IMR-90 (cell line): ENCODE data around the gene AVP. TPM values are rescaled to one million over a fixed set of nuclear protein-coding genes. Genes with fewer than 3 reads are reported as not detected.

Experiments
- ATAC-seq: fragments of 200-7000 bp; cut with Tn5 transposase; 2 replicates; pipeline ENCODE4 v1.9.1; 2020; ENCODE audit warnings: low read depth, mild to moderate bottlenecking, moderate library complexity
- BruUV-seq: library from RNA; stranded (reverse); fragments of 400-500 nt; replicated peaks from 2 replicates; lab custom pipeline; 2021; lab: Mats Ljungman, UMichigan
- CTCF ChIA-PET: fragments of 300-600 bp; formaldehyde crosslinking; extraction: SDS; loops from one replicate; lab custom pipeline; 2021; ENCODE audit warnings: antibody characterized with exemption; lab: Yijun Ruan, JAX
- POLR2A ChIA-PET: fragments of 300-600 bp; sonication (Branson Sonifier 250); formaldehyde crosslinking; loops from one replicate; lab custom pipeline; 2022; ENCODE audit warnings: antibody characterized with exemption; ENCODE audit not compliant: unreplicated experiment; lab: Charles Lee
- DNase-seq: peaks from one replicate; pipeline ENCODE4 v3.0.0; 2013
- H2AFZ ChIP-seq: replicated peaks from 2 replicates; pipeline ENCODE3; 2013; ENCODE audit warnings: low read length, mild to moderate bottlenecking; ENCODE audit not compliant: poor library complexity
- H2AK5ac ChIP-seq: 2 replicates; pipeline ENCODE4 v1.6.1; 2013; ENCODE audit warnings: low read depth, low read length, inconsistent platforms
- H2AK9ac ChIP-seq: replicated peaks from 2 replicates; pipeline ENCODE3; 2013; ENCODE audit warnings: mild to moderate bottlenecking, low read depth, low read length, moderate library complexity; ENCODE audit not compliant: poor library complexity
- H2BK120ac ChIP-seq: 2 replicates; pipeline ENCODE4 v1.6.1; 2013; ENCODE audit warnings: low read depth, low read length, inconsistent platforms
- H2BK15ac ChIP-seq: 3 replicates; pipeline ENCODE4 v1.6.1; 2013; ENCODE audit warnings: low read depth, low read length, inconsistent platforms
- H2BK20ac ChIP-seq: 2 replicates; pipeline ENCODE4 v1.6.1; 2013; ENCODE audit warnings: low read depth, mild to moderate bottlenecking, inconsistent platforms, low read length, moderate library complexity
- H2BK5ac ChIP-seq: 2 replicates; pipeline ENCODE4 v1.6.1; 2013; ENCODE audit warnings: mild to moderate bottlenecking, low read depth, low read length, inconsistent platforms; ENCODE audit not compliant: poor library complexity, severe bottlenecking
- H3K14ac ChIP-seq: replicated peaks from 2 replicates; pipeline ENCODE4 v1.6.1; 2013; ENCODE audit warnings: low read depth, low read length, inconsistent platforms
- H3K18ac ChIP-seq: 2 replicates; pipeline ENCODE4 v1.6.1; 2013; ENCODE audit warnings: low read depth, low read length, control low read depth
- H3K23ac ChIP-seq: 2 replicates; pipeline ENCODE4 v1.6.1; 2013; ENCODE audit warnings: low read depth, low read length, inconsistent platforms
- H3K27ac ChIP-seq: 2 replicates; pipeline ENCODE4 v1.5.1; 2013; ENCODE audit warnings: mild to moderate bottlenecking, control low read depth, low read length; ENCODE audit not compliant: insufficient read depth
- H3K27me3 ChIP-seq: 2 replicates; pipeline ENCODE4 v1.6.1; 2013; ENCODE audit warnings: low read length; ENCODE audit not compliant: control insufficient read depth, insufficient read depth
- H3K36me3 ChIP-seq: 2 replicates; pipeline ENCODE4 v1.6.1; 2013; ENCODE audit warnings: low read length, mixed read lengths; ENCODE audit not compliant: control insufficient read depth, insufficient read depth
- H3K4ac ChIP-seq: 2 replicates; pipeline ENCODE4 v1.6.1; 2013; ENCODE audit warnings: low read depth, low read length, inconsistent platforms
- H3K4me1 ChIP-seq: 2 replicates; pipeline ENCODE4 v1.6.1; 2013; ENCODE audit warnings: low read length, mixed read lengths; ENCODE audit not compliant: control insufficient read depth, insufficient read depth
- H3K4me2 ChIP-seq: 2 replicates; pipeline ENCODE4 v1.6.1; 2013; ENCODE audit warnings: low read depth, mild to moderate bottlenecking, control low read depth, low read length, moderate library complexity
- H3K4me3 ChIP-seq: 2 replicates; pipeline ENCODE4 v1.5.1; 2013; ENCODE audit warnings: low read depth, mild to moderate bottlenecking, control low read depth, low read length, moderate library complexity; ENCODE audit not compliant: insufficient read depth
- H3K56ac ChIP-seq: 2 replicates; pipeline ENCODE4 v1.6.1; 2013; ENCODE audit warnings: low read length, inconsistent platforms; ENCODE audit not compliant: insufficient read depth; ENCODE audit errors: extremely low read depth
- H3K79me1 ChIP-seq, 2 experiments: 2 replicates each; pipeline ENCODE4 v1.6.1; 2013; ENCODE audit warnings: low read length in 2 of 2, inconsistent platforms in 1 of 2, low read depth in 1 of 2
- H3K9ac ChIP-seq: 2 replicates; pipeline ENCODE4 v1.6.1; 2013; ENCODE audit warnings: low read depth, low read length, control low read depth
- H3K9me1 ChIP-seq: 2 replicates; pipeline ENCODE4 v1.6.1; 2013; ENCODE audit warnings: low read length, inconsistent platforms; ENCODE audit not compliant: insufficient read depth
- H3K9me3 ChIP-seq: 2 replicates; pipeline ENCODE4 v1.6.1; 2013; ENCODE audit warnings: low read length; ENCODE audit not compliant: control insufficient read depth, insufficient read depth
- H4K20me1 ChIP-seq: 2 replicates; pipeline ENCODE4 v1.6.1; 2013; ENCODE audit warnings: low read length, inconsistent platforms; ENCODE audit not compliant: insufficient read depth
- H4K5ac ChIP-seq: 2 replicates; pipeline ENCODE4 v1.6.1; 2013; ENCODE audit warnings: mild to moderate bottlenecking, low read depth, low read length, control low read depth
- H4K8ac ChIP-seq, 2 experiments: 2 replicates each; pipeline ENCODE4 v1.6.1; 2013; ENCODE audit warnings: low read depth in 2 of 2, low read length in 2 of 2, control low read depth in 1 of 2, inconsistent platforms in 1 of 2
- H4K91ac ChIP-seq: 2 replicates; pipeline ENCODE4 v1.6.1; 2013; ENCODE audit warnings: low read depth, low read length, inconsistent platforms; ENCODE audit not compliant: insufficient read depth
- BHLHE40 ChIP-seq: fragments of 150-350 bp; IDR thresholded peaks from 2 replicates; pipeline ENCODE4 v1.6.1; 2016; ENCODE audit warnings: mild to moderate bottlenecking, low read depth, low read length
- CEBPB ChIP-seq: IDR thresholded peaks from 2 replicates; pipeline ENCODE4 v1.6.1; 2012; ENCODE audit warnings: low read depth, low read length, improper control_type of control experiment
- CHD1 ChIP-seq: IDR thresholded peaks from 2 replicates; pipeline ENCODE4 v1.6.1; 2012; ENCODE audit warnings: low read depth, low read length, improper control_type of control experiment
- CTCF ChIP-seq: conservative IDR thresholded peaks from 2 replicates; pipeline ENCODE4 v1.5.1; 2012; ENCODE audit warnings: mild to moderate bottlenecking, low read depth, low read length, improper control_type of control experiment
- ELK1 ChIP-seq: fragments of 150-350 bp; IDR thresholded peaks from 2 replicates; pipeline ENCODE4 v1.6.1; 2016; ENCODE audit warnings: low read depth, mild to moderate bottlenecking, low read length, moderate library complexity, borderline replicate concordance
- FOS ChIP-seq: fragments of 150-350 bp; IDR thresholded peaks from 2 replicates; pipeline ENCODE4 v1.6.1; 2016; ENCODE audit warnings: low read depth, low read length
- MAFK ChIP-seq: IDR thresholded peaks from 2 replicates; pipeline ENCODE4 v1.6.1; 2012; ENCODE audit warnings: low read depth, low read length, improper control_type of control experiment
- MAZ ChIP-seq: IDR thresholded peaks from 2 replicates; pipeline ENCODE4 v1.6.1; 2012; ENCODE audit warnings: low read depth, mild to moderate bottlenecking, low read length, improper control_type of control experiment, moderate library complexity, borderline replicate concordance
- NFE2L2 ChIP-seq: fragments of 150-350 bp; IDR thresholded peaks from 2 replicates; pipeline ENCODE4 v1.6.1; 2016; ENCODE audit warnings: low read depth, mild to moderate bottlenecking, low read length
- POLR2A ChIP-seq: IDR thresholded peaks from 2 replicates; pipeline ENCODE4 v1.6.1; 2012; ENCODE audit warnings: mild to moderate bottlenecking, low read depth, low read length
- RAD21 ChIP-seq: IDR thresholded peaks from 2 replicates; pipeline ENCODE4 v1.6.1; 2012; ENCODE audit warnings: low read length, improper control_type of control experiment
- RCOR1 ChIP-seq: IDR thresholded peaks from 2 replicates; pipeline ENCODE4 v1.6.1; 2012; ENCODE audit warnings: mild to moderate bottlenecking, low read length, improper control_type of control experiment; ENCODE audit not compliant: insufficient replicate concordance
- RFX5 ChIP-seq: IDR thresholded peaks from 2 replicates; pipeline ENCODE4 v1.8.0; 2012; ENCODE audit warnings: low read depth, mild to moderate bottlenecking, low read length, moderate library complexity
- SMC3 ChIP-seq: fragments of 150-350 bp; IDR thresholded peaks from 2 replicates; pipeline ENCODE4 v1.6.1; 2016; ENCODE audit warnings: low read depth, mild to moderate bottlenecking, antibody characterized with exemption, low read length, moderate library complexity
- USF2 ChIP-seq: fragments of 150-350 bp; IDR thresholded peaks from 2 replicates; pipeline ENCODE4 v1.6.1; 2017; ENCODE audit warnings: mild to moderate bottlenecking, antibody characterized with exemption, low read length, low read depth
- WGBS, 2 experiments: methylation state at CpG; one replicate each; pipeline versions ENCODE4 v1.1.5 to v1.1.7; 2013; ENCODE audit warnings: missing lambda C conversion rate in 2 of 2; ENCODE audit not compliant: insufficient read length in 1 of 2; ENCODE audit errors: extremely low coverage in 2 of 2; 5-methylcytosine and 5-hydroxymethylcytosine counted together
- dilution Hi-C: fragments of 300-500 bp; cut with HindIII; formaldehyde crosslinking; loops from one replicate; pipeline ENCODE4 v1.14.3; 2018; ENCODE audit warnings: low sequenced_read_pairs; ENCODE audit not compliant: unreplicated experiment
- in situ Hi-C: fragments of 300-500 bp; cut with MboI; formaldehyde crosslinking; loops from 3 replicates; pipeline ENCODE4 v1.14.3; 2019; ENCODE audit warnings: low sequenced_read_pairs, inconsistent platforms, mixed read lengths
- intact Hi-C: fragments of 100-400 bp; cut with micrococcal nuclease; formaldehyde crosslinking; loops from 2 replicates; pipeline ENCODE4 v1.10.0; 2022
- polyA plus RNA-seq, 3 experiments: library from polyadenylated mRNA; depleted of rRNA; stranded (reverse); fragments of >200 nt; gene quantifications; 2 replicates each; pipeline ENCODE4 v1.2.3, GENCODE V29; 2012; ENCODE audit warnings: low replicate concordance in 1 of 3
- total RNA-seq: library from RNA; depleted of rRNA; stranded (reverse); fragments of >200 nt; gene quantifications from 2 replicates; pipeline ENCODE4 v1.2.3, GENCODE V29; 2012

The AVP gene
- total and polyA plus RNA-seq, 2 of the 4 experiments (the other 2 are of a cell fraction) = not detected

DNA sequence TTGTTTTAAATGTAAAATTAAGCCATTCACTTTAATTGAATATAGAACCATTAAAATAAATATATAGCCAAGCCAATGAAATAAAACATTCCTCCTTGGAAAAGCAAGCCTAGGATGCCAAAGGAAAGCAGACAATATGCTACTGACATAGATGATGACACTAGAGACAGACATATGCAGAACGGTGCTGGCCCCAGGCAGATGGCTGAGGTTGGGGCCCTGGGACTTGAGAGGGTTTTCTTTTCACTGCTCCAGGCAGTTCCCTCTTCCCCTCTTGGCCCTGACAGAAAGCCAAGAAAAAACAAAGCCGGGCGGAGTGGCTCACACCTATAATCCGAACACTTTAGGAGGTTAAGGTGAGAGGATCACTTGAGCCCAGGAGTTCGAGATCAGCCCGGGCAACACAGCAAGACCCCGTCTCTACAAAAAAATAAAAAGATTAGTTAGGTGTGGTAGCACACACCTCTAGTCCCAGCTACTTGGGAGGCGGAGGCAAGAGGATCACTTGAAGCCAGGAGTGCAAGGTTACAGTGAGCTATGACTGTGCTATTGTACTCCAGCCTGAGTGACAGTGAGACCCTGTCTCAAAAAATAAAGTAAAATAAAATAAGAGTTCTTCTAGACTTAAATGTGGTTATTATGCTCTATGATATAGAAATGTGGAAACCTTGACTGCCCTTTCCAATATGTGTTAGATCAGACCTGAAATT is 43.9 kb upstream of the AVP start:
- POLR2A ChIA-PET = no interaction called here
- intact Hi-C loops = no loop called here
- TF ChIP-seq POLR2A (no peak), ELK1 (no peak), FOS (no peak), SMC3 (no peak), RFX5 (no peak), CTCF (no peak), MAZ (no peak), RAD21 (no peak), USF2 (no peak), BHLHE40 (no peak), MAFK (no peak), CHD1 (no peak), RCOR1 (no peak), CEBPB (no peak), NFE2L2 (no peak)

More for the DNA sequence above, 43.9 kb upstream of the AVP start:
- H3K4ac ChIP-seq = no peak overlapping the region
- H3K56ac ChIP-seq = no peak overlapping the region
- no peak overlapping the region for H2AK9ac ChIP-seq
- H4K8ac ChIP-seq = no peak overlapping the region
- no peak overlapping the region for H3K4me3 ChIP-seq
- peaks cover 8% of the 10 kb centered on the region; the same call in 1 of the 2 replicates for H4K20me1 ChIP-seq
- H3K9me1 ChIP-seq = peaks cover 4% of the 10 kb centered on the region; the same call in 1 of the 2 replicates
- no peak overlapping the region for H2BK20ac ChIP-seq
- H2AK5ac ChIP-seq = no peak overlapping the region
- H4K91ac ChIP-seq = no peak overlapping the region
- 0 out of 2 replicates have a peak, but pooled peaks cover 1% of the 10 kb centered on the region for H3K4me1 ChIP-seq
- H2BK15ac ChIP-seq = no peak overlapping the region
- no peak overlapping the region for H3K18ac ChIP-seq
- H2BK5ac ChIP-seq = no peak overlapping the region
- H2AFZ ChIP-seq = no peak overlapping the region
- H3K14ac ChIP-seq = no peak overlapping the region
- no peak overlapping the region for H3K9ac ChIP-seq
- H2BK120ac ChIP-seq = no peak overlapping the region
- DNase-seq (no peak), ATAC-seq (no peak)
- CTCF ChIA-PET = interaction anchor here (1.3 kb wide), 1 partner anchor 10 kb away, joined by 5 read pairs; no protein-coding TSS in a partner anchor
- H3K9me3 ChIP-seq = no peaks in the 10 kb centered on the region
- no peak overlapping the region for H4K5ac ChIP-seq
- in situ Hi-C loops = no loop called here
- H3K27ac ChIP-seq = no peak overlapping the region
- peaks cover 26 to 39% of the 10 kb centered on the region in 2 experiments for H3K79me1 ChIP-seq
- H3K36me3 ChIP-seq = peaks cover 2% of the 10 kb centered on the region; the same call in 1 of the 2 replicates
- no peaks in the 10 kb centered on the region for H3K27me3 ChIP-seq
- no TSS peak for BruUV-seq
- WGBS, 2 experiments = no CpG with 5 or more reads among the region's 8 CpGs
- H3K4me2 ChIP-seq = no peak overlapping the region
- H3K23ac ChIP-seq = no peak overlapping the region; the same call in 1 of the 2 replicates
- dilution Hi-C loops = no loop called here
